HG02642 (cell line): ENCODE measurements around the gene GLIS1.

Experiments
- ATAC-seq: cut with Tn5 transposase; IDR thresholded peaks from one replicate; pipeline ENCODE4 v1.9.1; 2021; ENCODE audit warnings: mild to moderate bottlenecking; ENCODE audit not compliant: unreplicated experiment, poor library complexity

The GLIS1 gene

DNA sequence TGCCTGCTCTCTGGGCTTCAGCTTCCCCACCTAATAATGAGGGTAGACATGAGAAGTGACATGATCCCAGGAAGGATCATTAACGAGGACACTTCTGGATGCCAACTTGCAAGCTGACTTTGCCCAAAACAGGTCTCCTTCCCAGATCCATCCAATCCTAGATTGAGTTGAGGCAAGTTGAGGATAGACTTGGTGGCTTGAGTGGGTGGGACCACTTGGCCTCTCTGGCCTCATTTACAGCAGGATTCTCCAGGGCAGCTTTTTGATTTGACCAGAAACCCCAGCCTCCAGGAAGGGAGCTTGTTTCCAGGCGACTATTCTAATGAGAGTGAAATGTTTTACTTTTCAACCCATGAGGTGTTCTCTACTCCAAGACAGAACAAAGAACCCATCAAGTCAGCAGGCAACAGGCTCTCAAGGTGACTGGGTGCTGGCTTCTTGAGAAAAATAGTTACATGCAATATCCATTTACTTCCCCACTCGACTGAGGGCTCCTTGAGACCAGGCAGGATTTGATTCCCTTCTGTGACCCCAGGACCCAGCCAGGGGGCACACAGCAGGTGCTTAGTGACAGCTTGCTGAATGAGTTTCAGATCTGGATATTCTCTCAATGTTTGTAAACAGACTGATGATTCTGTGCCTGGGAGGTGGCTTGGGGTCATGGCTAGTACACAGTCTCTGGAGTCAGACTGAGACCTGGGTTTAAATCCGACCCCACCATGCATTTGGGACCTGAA, 151.5 kb downstream of the GLIS1 start:
- ATAC-seq = no peak

DNA sequence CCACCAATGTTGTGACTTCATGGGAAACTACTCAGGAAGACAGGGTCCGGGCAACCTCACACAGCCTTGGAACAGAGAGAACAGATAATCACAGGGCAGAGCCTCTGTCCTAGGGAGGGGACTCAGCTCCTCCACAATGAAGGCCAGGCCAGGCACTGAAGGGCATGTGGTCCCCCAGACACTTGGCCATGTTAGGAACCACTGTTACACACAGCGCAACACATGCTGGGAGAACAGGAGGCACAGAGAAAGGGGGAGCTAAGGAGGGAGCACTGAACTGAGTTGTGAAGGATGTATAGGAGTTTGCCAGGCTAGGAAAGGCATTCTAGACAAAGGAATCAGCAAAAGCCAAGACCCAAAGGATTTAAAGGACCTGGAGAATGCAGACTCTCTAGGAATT, 152.2 kb downstream of the GLIS1 start:
- ATAC-seq = no peak

- no peak for ATAC-seq
These were observed 153.4 kb downstream of the GLIS1 start for GRCh38 chr1:53585565-53585964.

- no peak for ATAC-seq
These were observed 153.8 kb downstream of the GLIS1 start for GRCh38 chr1:53585129-53585528.

DNA sequence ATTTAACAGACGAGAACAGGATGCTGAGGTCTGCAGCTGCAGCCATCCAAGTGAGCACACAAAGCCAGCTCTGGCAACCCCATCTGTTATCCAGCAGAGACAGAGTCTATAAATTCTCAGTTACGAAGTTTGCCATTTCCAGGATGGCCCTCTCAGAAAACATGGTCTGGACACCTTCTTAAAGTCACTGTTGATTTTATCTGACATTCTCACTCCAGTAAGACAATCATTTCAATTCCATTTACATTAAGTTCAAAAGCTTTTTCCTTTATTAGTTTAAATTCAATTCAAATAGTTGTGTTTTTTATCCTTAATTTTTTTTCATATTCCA, 154.2 kb downstream of the GLIS1 start:
- no peak for ATAC-seq

DNA sequence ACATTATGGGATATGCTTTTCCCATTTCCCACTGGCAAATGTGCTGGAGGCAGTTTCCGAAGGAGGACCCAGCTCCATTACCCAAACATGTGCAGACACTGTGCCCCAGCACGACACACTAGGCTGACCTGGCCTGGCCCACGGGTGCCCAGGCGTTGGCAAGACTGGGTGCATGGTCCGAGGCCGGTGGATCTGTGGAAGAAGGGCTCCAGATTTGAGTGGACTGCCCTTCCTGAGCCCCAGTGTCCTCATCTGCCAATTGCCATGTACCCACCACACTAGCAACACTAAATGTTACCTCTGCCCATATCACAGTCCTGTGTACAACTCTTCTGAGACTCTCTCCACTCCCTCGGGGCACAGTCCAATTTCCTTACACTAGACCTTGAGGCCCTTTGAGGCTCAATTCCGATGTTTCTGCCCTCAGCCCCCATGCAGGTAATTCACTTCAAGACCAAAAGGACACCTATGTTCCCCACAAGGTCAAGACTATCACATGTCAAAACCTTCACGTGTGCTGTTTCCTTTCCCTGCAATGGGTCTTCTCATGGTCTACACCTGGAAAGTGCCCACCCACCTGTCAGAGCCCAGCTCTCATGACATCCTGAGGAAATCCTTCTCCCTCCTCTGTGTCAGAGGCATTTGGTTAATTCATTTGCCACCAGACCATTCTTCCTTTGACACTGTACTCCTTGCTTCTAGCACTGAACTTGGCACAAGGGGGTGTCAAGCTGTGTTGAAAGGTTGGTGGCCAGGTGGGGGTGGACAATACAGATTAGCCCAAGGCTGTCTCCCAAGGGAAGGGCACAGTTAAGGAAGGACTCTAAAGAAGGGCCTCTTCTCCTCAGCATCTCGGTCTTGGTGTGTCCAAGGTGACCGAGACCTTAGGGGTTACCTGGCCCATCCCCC, 154.8 kb downstream of the GLIS1 start:
- no peak for ATAC-seq

- ATAC-seq = no peak
These were observed 155.7 kb downstream of the GLIS1 start for GRCh38 chr1:53583021-53583867.

DNA sequence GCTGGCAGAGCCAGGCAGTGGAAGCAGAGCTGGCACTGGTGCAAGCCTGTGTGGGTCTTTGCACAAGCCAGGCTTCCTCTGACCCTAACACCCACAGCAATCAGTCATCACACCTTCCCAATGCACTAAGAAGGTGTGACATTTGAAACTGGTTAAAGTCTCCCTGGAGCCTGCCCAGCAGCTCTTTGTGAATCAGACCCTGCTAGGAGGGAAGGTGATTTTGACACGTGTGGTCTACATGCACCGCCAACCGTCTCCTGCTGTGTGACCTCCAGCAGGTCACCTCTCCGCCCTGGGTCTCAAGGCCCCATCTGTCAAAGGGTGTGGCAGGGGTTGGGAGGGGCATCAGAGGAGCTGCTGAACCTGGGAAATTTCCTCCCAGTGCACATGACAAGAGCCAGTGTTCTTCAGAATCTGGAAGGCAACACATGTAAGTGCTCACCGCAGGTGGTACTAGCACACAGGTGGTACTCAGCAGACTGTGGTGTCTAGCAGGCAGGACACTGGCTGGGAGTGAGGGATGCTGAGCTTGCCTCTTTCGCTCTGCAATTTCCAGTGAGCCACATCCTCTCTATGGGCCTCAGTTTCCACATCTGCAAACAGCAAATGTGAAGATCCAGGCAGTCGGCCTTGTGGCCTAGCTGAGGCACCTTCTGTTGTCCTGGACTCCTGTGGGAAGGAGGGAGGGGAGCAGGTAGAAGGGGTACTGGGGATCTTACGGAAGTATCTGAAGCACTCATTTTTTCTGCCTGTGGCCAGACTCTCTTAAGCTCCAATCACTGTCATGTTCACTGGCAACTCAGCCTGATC, 156.5 kb downstream of the GLIS1 start:
- no peak for ATAC-seq

DNA sequence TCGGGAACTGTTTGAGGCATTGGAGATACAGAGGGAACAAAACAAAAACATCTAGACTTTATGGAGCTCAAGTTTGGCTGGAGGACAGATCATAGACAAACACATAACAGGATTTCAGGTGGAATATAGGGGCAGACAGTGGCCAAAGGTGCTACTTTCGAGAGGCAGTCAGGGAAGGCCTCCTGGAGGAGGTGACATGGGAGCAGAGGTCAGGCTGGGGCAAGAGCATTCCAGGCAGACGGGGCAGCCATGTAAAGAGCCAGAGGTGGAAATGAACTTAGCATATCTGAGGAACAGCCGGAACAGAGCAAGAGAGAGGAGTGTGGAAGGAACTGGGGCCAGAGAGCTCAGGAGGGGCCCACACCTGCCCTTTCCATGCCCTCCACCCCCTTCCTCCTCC, 157.5 kb downstream of the GLIS1 start:
- no peak for ATAC-seq

DNA sequence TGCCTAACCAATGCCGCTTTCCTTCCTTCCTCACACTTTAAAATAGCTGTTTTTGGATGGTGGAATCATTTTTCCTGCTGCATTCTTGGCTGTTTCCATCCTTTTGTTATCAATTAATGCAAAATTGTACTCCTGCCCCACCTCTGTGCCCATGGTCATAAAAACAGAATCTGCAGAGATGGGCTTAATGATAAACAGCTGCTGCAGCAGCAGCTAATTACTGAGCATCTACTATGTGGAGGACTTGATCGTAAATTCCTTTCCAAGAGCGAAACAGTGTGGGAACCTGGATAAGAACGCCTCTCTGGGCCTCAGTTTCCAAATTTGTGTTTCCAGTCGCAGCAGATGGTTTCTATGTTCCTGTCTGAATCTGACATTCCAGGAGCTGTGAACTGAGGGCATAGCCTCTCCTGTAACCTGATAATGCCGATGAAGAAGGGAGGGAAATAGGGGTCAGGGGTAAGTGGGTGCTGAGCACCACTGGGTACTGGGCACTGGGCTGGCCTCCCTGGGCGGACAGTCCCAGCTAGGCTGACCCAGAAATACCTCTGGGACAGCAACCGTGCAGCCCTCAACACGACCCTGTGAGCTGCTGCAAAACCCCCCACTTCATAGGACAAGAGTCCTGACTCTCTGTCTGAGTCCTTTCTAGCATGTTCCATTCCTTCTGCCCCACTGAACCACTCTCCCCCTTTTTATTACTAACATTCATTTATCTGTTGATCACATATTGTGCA, 158.1 kb downstream of the GLIS1 start:
- no peak for ATAC-seq

DNA sequence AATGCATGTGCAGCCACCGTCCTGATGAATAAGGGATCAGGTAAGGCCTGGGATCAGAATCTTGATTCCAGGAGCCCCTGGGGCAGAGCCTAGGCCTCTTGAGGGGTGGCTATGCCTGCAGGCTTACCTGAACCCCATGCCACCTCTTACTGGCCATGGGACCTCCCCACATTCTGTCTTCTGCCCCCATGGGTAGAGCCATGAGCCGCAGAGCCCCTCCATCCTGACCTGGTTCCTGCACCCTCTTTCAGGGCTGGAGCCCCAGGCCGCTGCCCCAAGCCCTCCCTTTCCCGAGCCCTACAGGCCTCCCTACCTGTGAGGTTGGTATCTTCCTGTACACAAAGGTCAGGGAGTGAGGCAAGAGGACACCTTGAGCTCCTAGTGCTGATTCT, 159.0 kb downstream of the GLIS1 start:
- no peak for ATAC-seq

DNA sequence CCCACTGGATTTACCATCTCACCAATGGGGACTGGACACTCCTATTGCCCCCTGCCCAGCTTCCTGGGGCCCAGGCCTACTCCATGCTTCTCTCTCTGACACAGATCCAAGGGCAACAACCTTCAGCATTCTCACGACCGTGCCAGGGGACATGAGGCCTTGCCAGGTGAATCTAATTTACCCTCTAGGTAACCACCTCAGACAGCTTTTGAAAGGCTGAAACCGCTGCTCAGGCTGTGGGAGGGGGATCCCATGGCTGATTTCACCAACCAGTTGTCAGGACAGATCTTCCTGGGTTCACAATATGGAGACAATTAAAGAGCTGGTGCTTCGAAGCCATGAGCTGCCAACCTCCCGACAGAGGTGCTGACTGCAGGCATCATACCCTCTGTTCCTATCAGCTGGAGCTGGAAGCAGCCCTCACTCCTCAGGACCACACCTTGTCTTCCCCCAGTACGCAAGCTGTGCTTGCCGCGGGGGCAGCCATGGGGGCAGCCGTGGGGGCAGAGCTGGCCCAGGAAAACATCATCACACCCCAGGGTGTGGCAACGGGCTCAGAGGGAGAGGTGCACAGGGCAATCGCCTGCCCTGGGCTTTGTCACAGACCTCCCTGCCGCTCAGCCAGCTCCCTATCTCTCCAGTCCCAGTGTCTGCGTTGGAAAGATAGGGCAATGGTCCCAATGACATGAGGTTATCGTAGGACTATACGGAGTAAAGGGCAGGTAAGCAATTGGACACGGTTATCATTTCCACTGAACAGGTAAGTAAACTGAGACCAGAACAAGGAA, 159.5 kb downstream of the GLIS1 start:
- ATAC-seq = no peak

DNA sequence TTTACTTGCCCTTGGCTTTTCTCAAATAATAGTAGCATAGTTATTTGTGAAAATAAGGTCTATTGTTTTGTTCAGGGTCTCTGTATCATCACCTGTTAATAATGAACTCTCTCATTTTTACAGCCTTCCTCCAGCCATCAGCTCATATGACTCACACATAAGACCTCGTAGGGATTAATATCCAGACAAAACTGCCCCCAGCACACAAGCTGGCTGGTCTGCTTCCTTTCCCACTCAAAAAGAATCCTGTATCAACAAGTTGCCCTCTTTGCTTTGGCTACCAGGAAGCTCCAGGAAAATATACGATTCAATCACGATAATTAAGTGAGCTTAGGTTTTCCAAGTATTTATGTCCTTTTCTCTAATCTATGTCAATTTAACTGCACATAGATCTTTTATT, 160.6 kb downstream of the GLIS1 start:
- no peak for ATAC-seq

DNA sequence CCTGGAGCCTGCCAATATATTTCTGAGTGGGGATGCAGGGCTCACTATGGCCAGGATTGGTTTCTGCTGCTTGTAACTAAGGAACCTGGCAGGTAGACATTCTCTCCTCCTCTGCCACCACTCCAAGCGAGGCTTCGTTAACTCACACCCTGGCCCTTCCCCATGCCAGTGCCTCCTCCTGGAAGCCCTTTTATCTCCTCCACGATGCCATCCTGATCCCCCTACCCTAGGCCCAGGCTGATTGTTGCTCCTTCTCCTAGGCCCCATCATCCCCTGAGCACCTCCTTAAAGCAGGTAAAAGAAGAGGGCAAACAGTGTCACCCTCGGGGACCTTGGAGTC, 161.2 kb downstream of the GLIS1 start:
- ATAC-seq = no peak

DNA sequence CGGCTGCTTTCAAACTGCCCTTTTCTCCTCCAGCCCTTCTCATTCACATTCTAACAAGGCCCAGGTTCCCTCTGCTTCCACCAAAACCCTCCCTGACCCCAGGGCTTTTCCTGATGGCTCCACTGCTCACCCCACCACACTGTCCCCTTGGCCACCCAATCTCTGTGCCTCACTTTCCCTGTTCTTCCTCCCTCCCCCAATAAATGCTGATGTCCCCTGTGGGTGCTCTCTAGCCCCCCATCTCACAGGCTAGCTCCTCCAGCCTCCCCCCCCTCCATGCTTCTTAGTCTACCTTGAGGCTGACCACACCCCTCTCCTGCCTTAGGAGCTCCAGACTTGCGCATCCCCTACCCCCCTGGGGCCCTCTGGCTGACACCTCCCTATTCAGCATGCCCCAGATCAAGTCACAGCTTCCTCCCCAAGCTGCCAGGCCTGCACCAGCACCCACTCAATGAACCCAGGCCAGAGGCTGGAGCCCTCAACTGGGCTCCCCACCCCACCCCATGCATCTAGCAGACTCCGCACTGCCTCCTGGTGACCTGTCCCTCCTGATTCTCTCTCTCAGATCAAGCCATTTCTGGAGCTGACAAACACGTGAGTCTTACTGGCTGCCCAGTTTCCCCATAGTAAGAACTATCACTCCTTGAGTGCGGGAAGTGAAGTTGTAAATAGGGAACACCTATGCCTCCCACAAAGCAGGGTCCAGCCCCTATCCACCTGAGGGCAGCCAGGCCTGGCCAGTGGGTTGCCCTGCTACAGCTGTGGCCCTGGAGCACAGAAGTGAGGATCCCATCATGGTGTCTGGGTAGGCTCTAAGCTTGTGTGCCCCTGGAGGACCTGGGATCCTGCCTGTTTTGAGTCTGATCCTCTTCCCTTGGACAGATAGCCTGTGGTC, 161.9 kb downstream of the GLIS1 start:
- ATAC-seq = no peak

GRCh38 chr1:53576381-53576801, 162.6 kb downstream of the GLIS1 start:
- ATAC-seq = no peak

- no peak for ATAC-seq
These were observed 163.0 kb downstream of the GLIS1 start for GRCh38 chr1:53575955-53576320.
